ENCODE data around the gene DOK4.
"Not testable (repeated sequence)": the region's sequence is repeated elsewhere in the genome, so short reads cannot be mapped to it uniquely, and the experiment has no call there.

Gene DOK4

DNA sequence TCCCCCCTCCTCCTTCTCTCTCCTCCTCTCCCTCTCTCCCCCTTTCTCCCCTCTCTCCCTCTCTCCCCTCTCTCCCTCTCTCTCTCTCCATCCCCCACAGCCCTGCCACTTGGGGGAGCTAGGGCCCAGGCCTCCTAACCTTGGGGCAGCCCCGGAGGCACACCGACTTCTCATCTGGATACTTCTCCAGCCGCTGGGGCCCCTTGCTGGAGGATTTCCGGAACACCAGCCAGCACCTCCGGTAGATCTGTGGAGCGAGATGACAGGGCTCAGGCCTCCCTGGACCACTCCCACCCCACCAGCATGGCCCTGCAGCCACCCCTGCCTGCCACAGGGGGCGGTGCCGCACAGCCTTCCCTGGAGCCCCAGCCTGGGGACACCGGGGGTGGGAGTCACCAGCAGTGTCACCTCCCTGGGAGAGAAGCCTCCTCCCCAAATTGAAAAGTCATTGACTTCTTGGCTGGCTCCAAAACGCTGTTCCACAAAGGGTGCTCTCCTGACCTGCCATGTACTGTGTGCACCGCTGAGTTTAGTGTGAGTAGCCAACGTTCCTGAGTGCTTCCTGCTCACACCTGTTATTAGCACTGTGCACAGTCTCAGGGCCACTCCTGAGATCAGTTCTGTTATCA is 10.5 kb downstream of the DOK4 start:
- FAIRE-seq, result no peak

DNA sequence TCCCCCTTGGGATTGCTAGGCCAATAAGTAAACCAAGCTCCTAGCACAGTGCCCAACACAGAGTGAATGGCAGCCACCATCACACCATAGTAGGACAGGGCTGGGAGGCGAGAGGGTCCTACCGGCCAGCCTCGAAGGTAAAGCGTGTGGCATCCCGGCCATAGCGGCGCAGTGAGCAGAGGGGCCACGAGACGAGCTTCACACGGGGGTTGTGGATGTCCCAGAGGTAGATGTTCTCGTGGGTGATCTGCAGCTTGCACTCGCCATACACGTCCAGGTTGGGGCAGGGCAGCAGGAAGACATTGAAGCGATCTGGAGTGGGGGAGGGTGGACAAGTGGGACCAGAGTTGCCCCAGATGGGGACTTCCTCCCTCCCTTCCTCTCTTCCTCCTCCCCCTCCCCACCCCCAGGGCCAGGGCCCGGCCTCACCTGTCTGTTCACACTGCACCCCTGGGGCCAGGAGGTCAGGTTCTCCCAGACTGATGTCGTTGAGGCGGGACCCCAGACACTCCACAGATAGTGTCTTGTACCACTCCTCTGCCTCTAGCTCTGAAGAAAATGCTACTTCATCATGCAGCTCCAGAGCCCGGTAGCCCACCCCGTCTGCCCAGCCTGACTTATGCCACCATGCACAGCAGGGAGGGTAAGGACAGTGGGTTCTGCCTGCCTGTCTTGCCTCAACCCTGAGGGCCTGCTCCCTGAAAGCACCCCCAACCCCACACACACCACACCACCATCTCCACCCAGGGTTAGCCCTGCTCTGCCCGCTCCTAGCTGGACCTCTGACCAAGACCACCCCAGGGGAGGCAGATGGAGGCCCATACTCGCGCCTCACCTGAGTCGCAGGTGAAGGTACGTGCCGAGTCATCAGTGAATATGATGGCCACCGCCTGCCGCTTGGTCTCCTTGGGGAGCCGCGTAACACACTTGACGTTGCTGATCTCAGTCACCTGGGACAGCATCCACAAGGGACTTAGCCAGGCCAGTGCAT is 11.3 kb downstream of the DOK4 start:
- FAIRE-seq, result no peak

DNA sequence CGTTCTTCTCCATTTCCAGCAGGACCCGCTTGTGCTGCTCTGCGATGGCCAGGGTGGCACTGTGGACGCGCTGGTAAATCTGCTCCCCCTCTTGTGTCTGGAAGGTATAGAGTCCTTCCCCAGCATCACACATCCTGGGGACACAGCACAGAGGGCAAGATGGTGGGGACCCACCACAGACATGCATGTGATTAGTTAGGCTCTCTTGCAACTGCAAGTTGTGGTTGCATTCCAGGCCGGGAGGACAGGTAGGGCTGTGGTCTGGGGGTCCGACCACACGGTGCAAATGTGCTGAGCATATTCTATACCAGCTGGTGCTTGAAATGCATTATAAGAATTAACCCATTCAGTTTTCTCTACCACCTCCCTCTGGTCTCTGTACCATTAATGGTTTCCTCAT is 12.4 kb downstream of the DOK4 start:
- FAIRE-seq, result no peak

DNA sequence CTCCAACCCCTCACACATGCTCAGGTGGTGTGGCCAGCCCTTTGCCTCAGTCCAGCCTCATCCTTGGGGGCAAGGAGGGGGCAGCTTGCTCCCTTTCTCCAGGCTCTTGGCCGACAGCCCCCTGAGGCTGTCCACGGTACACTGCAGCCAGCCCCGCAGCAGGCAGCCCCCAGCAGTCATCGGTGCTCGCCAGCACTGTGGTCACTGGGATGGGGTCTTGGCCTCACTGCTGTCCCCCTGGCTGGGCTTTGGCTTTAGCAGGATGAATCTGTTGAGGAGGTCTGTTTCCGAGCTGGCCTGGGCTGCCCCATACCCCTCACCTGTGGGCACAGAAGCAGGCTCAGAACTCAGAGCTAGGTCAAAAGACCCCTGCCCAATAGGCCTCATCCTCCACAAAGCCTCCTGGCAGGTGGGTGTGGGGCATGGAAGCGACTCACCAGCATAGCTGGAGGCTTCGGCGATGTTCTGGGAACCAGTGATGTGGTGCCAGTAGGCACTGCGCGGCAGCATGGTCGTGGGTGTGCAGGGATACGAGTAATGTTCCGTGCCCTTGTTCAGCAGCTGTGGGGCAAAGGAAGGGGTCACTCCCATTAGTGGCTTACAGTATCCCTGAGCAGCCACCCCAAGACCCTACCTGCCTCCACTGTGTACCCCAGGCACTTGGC is 13.0 kb downstream of the DOK4 start:
- no peak for FAIRE-seq

DNA sequence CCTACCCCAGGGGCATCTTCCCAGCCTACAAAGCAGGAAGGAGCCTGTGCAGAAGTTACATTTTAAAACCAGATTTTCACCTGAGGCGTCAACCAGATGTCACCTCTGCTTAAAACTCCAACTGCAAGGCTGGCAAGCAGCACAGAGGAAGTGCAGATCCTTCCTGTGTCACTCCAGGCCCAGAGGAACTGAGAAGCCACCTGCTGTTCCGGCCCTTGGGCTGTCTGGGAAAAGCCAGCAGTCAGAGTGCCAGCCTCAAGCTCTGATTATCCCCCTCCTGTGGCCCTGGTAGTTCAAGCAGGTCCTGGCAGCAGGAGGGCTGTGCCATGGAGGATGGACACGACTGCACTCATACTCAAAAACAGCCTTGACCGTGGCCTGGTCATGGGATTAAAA is 13.6 kb downstream of the DOK4 start:
- FAIRE-seq, result no peak

DNA sequence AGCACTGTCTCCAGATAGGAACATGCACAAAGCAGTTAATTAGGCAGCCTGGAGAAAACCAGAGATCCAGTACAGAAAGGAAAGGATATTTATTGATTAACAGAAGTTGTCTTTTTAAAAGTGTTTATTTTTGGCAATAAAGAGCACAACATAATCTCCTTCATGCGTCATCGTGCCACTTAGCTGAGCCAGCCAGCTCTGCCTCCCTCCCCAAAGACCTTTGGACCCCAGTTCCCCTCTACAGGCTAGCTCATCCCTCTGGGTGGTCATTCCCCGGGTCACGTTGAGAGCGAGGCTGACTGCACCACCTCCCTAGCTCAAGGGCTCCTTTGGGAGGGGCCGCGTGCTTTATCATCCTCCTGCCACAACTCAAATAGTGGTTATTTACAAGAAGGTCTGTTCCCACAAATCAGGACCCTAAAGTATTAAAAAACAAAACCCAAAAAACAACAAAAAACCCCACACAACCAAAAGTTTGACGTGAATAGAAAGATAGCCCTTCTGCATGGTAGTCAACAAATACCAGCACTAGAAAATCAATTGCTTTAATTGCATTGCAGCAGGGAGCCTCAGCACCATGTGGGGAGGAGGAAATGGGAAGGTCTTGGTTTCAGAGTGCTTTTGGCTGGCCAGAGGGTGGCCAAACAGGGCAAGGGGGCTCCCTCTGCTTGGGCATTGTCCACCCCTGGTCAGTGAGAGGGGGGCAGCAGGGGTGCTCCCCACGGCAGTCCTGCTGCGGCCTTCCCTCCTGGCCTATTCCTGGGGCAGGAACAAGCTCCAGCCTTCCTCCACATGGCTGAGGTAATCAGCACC is 14.2 kb downstream of the DOK4 start:
- no peak for FAIRE-seq

DNA sequence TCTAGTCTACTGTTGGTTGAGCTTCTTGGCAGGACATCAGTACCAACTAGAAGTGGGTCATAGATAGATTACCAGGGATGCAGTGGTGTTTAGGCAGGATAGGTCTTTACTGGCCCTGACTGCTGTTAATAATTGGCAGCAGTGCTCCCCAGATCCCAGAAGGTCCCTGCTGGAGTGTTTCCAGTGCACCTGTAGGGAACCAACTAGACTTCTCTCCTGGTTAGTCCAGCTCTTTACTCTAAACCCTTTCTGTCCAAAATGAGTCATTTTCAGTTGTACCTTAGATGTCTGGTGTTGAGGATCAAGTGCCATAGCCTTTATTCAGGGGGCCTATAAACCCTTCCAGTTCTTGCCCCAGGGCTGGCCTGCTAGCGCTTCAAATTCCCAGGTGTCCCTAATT is 15.1 kb downstream of the DOK4 start:
- FAIRE-seq, result no peak

DNA sequence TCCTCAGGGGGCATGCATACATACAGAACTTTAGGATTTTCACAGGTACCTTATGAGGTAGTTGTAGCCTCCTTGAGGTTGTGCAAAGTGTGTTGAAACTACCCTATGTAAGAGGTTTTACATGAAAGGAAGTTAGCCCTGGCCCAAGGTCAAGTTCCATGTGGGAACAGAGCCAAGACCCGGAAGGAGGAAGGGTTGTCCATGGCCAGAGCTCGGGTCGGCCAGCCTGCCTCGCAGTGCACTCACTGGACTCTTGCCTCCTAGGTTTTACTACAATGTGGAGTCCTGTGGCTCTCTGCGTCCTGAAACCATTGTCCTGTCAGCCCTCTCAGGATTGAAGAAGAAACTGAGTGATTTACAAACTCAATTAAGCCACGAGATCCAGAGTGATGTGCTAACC is 15.6 kb downstream of the DOK4 start:
- FAIRE-seq, result no peak

DNA sequence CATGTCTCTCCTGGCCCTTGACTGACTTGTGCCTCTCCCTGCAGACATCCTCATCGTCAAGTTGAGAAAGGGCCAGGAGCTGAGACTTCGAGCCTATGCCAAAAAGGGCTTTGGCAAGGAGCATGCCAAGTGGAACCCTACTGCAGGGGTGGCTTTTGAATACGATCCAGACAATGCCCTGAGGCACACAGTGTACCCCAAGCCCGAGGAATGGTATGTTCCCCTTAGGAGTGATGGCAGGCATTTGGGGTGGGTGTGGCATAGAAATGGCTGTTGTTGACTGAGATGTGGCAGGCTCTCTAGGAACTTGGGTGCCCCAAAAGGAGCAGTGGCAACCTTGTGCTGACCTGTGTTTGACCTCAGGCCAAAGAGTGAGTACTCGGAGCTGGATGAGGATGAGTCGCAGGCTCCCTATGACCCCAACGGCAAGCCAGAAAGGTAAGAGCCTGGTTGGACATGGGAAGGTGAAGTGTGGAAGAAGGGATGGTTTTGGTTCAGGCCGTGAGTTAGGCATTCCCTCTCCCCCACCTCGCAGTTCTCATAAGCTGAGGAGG is 16.3 kb downstream of the DOK4 start:
- no peak for FAIRE-seq

DNA sequence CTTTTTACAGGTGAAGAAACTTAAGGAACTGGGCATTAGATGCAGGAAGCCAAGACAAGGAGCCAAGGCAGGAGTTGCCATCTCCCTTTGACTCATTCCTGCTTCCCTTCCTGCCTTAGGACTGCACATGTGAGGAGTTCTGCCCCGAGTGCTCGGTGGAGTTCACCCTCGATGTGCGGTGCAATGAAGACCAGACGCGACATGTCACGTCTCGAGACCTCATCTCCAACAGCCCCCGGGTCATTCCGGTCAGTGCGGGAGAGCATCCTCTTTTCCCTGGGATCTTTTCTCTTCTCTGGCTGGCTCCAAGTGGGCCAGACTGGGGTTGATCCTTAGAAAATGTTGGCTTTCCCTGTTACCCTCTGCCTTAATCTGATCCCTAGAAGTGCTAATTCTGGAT is 17.2 kb downstream of the DOK4 start:
- no peak for FAIRE-seq

DNA sequence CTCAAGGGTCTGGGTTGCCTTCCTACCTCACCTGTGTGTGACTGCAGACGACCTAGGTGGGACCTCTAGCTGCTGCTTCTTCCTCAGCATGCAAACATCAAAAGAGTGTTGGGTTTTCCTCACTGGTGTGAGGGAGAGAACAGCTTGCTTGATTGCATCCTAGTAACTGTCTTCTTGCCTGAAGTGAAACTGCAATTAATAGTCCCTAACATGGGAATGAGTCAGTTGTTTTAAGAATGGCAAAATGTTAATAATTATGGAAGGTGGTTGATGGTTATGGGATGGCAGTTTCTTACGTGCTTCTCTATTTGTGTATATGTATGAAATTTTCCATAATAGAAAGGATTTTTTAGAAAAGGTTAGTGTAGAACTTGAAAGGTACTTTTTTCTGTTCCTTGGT is 17.9 kb downstream of the DOK4 start:
- no peak for FAIRE-seq

DNA sequence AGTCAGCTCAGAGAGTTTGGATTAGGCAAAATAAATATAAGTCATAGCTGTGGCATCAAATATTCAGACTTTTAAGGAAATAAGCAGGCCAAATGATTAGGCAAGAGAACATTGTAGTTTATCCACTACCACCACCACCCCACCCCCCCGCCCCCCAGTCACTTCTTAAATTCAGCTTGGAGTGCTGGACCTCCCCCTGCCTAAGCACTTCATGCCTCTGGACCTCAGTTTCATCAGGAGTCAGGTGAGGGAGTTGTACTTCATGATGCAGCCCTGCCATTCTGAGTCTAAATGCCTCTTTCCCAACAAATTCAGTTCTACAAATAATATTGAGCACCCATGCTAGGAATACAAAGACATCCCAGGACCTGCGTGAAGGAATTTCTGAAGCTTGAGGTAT is 21.8 kb downstream of the DOK4 start:
- no peak for FAIRE-seq

DNA sequence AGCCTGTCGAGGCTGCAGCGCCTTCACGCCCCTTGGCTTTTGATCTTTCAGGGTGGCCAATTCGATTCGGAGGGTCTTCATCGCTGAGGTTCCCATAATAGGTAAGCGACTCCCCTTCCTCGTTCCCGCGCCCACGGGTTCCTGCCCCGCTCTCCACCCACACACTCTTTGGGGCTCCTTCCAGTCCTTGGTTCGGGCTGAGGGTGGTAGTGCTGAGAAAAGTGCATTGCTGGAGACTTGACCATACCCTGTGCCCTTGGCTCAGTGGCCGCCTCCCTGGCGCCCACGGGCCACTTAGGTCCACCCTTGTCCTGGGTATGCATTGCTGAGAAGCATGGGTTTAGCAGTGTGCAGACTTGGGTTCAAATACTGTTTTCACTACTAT is 23.3 kb downstream of the DOK4 start:
- FAIRE-seq, result no peak

DNA sequence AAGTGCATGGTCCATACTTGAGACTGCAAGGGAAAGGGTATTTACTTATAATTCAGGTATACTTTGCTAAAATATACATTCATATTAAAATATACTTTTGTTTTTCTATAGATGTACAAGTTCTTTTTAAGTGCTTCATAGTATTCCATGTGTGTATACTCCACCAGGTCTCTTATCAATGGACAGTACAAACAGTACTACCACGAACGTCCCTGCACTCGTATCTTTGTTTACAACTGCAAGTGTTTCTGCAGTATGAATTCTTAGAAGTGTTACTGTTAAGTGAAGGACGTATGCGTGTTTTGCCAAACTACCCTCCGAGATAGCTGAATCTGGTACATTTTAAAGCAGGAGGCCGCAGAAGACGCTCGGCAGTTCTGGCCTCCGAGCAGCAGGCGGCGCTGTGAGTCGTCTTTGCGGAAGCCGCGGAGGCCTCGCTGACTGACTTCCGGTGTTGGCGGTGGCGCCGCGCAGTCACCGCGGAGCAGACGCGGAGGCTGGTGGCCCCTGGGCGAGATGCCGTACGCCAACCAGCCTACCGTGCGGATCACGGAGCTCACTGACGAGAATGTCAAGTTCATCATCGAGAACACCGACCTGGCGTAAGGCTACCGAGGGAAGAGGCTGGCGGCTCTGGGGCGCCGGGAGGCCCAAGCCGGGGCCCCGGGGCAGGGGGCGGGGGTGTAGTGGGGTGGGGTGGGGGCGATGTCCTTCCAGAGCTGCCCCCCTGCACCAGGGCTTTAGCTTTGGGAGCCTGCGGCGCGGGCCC is 23.9 kb downstream of the DOK4 start, which contains the start of gene POLR2C:
Gene POLR2C, plus strand, starts transcription at position 471 of the 769 bp plus-strand sequence. Its CDS starts 46 bp downstream, at position 517.
- FAIRE-seq, result no peak

DNA sequence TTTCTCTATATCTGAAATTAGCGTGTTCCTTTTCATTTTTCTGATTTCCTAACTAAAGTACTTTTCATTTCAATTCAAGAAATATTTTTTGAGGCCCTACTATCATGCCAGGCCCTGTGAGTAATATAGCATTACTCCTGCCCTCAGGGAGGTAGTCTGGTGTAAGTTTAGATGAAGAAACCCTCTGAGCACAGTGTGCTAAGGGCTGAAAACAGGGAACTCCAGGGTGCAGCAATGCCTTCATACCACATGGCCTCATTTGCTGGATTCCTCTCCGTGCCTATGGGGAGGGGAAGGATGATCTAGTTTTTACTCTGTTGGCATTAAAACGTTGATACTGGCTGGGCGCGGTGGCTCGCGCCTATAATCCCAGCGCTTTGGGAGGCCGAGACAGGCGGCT is 34.3 kb downstream of the DOK4 start:
- FAIRE-seq, result no peak

DNA sequence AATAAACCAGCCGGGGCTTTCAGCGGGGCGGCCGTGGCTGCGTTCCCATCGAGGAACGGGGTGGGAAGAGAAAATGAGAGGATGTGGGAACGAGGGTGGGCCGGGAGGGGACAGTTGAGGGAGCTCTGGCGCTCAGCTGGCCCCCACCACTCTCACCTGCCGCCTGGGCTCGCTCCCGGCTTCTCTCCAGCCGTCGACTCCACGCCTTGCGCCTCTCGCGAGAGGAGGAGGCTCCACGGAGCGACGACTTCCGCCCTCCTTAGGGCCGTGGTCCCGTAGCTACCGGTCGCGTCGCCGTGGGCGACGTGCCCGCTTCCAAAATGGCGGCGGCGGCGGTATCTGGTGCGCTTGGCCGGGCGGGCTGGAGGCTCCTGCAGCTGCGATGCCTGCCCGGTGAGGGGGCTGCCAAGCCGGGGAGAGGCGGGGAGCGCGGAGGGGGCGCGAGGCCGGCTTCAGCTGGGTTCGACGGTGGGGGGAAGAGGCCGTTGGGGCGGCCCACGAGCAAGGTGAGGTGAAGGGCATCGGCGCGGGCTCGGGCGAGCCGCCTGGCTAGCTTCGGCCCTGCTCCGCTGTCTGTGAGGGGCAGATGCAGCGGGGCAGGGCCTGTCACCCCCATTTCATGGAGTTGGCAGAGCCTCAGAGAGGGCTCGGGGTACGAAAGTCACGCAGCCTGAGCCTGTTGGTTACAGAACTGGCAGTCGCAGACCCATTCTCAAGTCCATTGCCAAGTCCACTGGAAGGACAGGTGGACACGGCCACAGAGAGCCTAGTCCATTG is 38.9 kb downstream of the DOK4 start, which contains the start of the genes CIAPIN1 and COQ9:
Gene CIAPIN1, minus strand, starts transcription at position 200 of the 777 bp plus-strand sequence. CDS start 6,457 bp downstream, outside the sequence.
Gene COQ9, plus strand, starts transcription at position 294 of the 777 bp plus-strand sequence. Its CDS starts 27 bp downstream, at position 321.
- no peak for FAIRE-seq

DNA sequence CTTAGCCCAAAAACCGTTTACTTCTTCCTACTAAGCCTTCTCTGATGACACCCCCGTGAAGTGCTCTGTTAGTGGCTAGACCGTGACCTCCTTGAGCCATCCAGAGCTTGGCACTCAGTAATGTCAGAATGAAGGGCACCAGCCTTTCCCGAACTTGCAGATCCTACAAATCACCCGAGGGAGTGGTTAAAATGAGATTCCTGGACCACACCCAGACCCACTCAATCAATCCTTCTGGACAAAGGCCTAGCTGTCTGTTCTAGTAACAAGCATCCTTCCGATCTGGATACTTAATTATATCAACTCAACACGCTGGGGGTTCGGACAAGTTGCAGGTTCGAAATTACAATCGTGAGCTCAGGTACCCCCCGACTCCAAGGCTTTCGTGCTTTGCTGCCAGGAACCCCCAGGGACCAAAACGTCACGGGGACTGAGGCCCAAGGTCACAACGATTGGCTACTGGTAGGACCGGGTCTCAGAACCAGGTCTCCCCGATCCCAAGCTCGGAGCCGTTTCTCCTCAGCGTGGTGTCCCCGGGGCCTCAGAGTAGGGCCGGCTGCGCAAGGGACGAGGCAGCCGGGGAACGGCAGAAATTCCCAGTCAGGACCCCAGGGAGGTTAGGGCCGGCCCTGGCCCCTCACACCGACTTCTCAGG is 39.6 kb downstream of the DOK4 start:
- no peak for FAIRE-seq

DNA sequence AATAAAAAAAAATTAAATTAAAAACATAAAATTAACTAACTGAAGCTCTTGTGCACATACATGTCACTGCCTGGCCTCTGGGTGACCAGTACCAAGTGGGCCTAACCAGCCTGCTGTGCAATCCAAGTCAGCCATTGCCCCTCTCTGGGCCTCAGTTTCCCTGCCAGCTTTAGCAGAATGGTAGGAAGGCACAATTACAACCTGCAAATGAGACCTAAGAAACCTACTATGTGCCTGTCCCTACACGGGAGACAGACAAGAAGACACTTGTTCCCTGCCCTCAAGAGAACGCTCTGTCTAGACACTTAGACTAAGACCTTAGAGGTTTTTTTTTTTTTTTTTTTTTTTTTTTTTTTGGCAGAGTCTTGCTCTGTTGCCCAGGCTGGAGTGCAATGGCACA is 40.8 kb downstream of the DOK4 start:
- no peak for FAIRE-seq

DNA sequence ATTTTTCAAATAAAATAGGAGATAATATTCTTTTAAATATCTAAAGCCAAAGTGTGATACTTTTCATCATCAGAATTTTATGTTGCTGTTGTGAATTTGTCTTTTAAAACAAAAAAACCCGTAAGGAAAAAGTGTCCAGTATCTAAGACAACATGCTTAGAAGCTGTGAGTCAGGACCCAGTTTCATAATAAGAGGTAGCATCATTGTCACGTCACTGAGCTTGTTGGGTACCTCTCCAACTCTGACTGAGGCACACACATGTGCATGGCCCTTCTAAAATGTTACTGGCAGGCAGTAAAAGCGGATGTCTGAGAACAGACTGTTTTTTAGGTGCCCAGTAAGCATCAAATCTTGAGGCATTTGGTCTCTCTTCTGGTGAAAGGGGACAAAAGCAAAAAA is 41.6 kb downstream of the DOK4 start:
- FAIRE-seq, result no peak

DNA sequence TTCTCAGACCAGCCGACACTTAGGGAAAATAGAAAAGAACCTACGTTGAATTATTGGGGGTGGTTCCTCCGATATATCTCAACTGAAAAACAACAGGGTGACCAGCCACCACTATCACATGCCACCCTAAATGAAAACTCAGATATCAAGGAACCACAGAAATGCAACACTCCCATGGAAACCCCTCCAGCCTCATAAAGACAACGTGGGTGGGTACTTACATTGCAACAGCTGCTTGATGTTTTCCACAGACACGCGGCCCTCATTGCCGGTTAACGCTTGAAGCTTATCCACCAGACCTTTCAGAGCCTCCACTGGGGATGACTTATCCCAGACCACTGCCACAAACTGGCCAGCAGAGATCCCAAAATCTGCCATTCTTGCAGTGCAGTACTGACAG is 45.7 kb downstream of the DOK4 start:
- not testable (repeated sequence) for FAIRE-seq

All from islet of Langerhans (tissue), 1 donor.